Neural cell (in vitro differentiated cells): ENCODE data around the gene FBXO47. TPM values are rescaled to one million over a fixed set of nuclear protein-coding genes. Genes with fewer than 3 reads are reported as not detected.

ENCODE experiments used
- H2AFZ ChIP-seq: fragments of 200-600, 300-800 bp; sonication (generic), shearing (Covaris generic); 2 replicates; pipeline ENCODE4 v1.6.0; 2014; ENCODE audit warnings: low read depth, mild to moderate bottlenecking, antibody characterized with exemption, low read length, moderate library complexity
- H3F3A ChIP-seq: fragments of 200-600 bp; shearing (Covaris generic); 2 replicates; pipeline ENCODE4 v1.6.1; 2016; ENCODE audit warnings: mild to moderate bottlenecking, moderate library complexity, mixed read lengths, antibody characterized with exemption, low read length; ENCODE audit not compliant: insufficient read depth, poor library complexity, severe bottlenecking
- H3K27ac ChIP-seq: fragments of 200-600, 300-800 bp; sonication (generic), shearing (Covaris generic); 2 replicates; pipeline ENCODE4 v1.5.1; 2014; ENCODE audit warnings: mild to moderate bottlenecking, low read length, moderate library complexity
- H3K27me3 ChIP-seq: fragments of 300-800, 200-600 bp; sonication (generic), shearing (Covaris generic); 2 replicates; pipeline ENCODE4 v1.6.0; 2014; ENCODE audit warnings: mild to moderate bottlenecking, low read depth, low read length, moderate library complexity; ENCODE audit not compliant: insufficient read depth
- H3K36me3 ChIP-seq: fragments of 300-800, 200-600 bp; sonication (generic), shearing (Covaris generic); 2 replicates; pipeline ENCODE4 v1.5.1; 2014; ENCODE audit warnings: mild to moderate bottlenecking, antibody characterized with exemption, low read length, moderate library complexity; ENCODE audit not compliant: insufficient read depth
- H3K4me2 ChIP-seq: fragments of 300-800, 200-600 bp; sonication (generic), shearing (Covaris generic); 2 replicates; pipeline ENCODE4 v1.6.0; 2014; ENCODE audit warnings: mild to moderate bottlenecking, low read length
- H3K4me3 ChIP-seq: fragments of 300-800, 200-600 bp; sonication (generic), shearing (Covaris generic); 2 replicates; pipeline ENCODE4 v1.5.1; 2014; ENCODE audit warnings: mild to moderate bottlenecking, low read length, moderate library complexity
- H3K79me2 ChIP-seq: fragments of 200-600 bp; shearing (Covaris generic); replicated peaks from 2 replicates; pipeline ENCODE4 v1.6.0; 2014; ENCODE audit warnings: mild to moderate bottlenecking, low read length, moderate library complexity; ENCODE audit not compliant: insufficient read depth
- H3K9ac ChIP-seq: fragments of 300-800, 200-600 bp; sonication (generic), shearing (Covaris generic); 2 replicates; pipeline ENCODE4 v1.6.1; 2016; ENCODE audit warnings: mild to moderate bottlenecking, low read length, mixed read lengths
- H3K9me2 ChIP-seq: fragments of 200-600 bp; shearing (Covaris generic); 2 replicates; pipeline ENCODE4 v1.6.1; 2016; ENCODE audit warnings: mild to moderate bottlenecking, low read length, mixed read lengths; ENCODE audit not compliant: insufficient read depth
- H3K9me3 ChIP-seq: fragments of 200-600, 300-800 bp; sonication (generic), shearing (Covaris generic); 2 replicates; pipeline ENCODE4 v1.6.1; 2016; ENCODE audit warnings: mild to moderate bottlenecking, mixed run types, low read length, moderate library complexity, mixed read lengths
- H4K20me1 ChIP-seq: fragments of 200-600 bp; shearing (Covaris generic); 2 replicates; pipeline ENCODE4 v1.6.1; 2016; ENCODE audit warnings: mild to moderate bottlenecking, mixed run types; ENCODE audit not compliant: insufficient read depth
- EP300 ChIP-seq: fragments of 450-650 bp; conservative IDR thresholded peaks from 2 replicates; pipeline ENCODE4 v1.6.1; 2014; ENCODE audit warnings: antibody characterized with exemption, mild to moderate bottlenecking, moderate library complexity; ENCODE audit not compliant: poor library complexity, severe bottlenecking
- EZH2 ChIP-seq: fragments of 200-600, 300-800 bp; shearing (Covaris generic), sonication (generic); IDR thresholded peaks from 2 replicates; pipeline ENCODE4 v1.6.1; 2014; ENCODE audit warnings: antibody characterized with exemption, low read length, borderline replicate concordance, mild to moderate bottlenecking; ENCODE audit not compliant: insufficient read depth, poor library complexity, severe bottlenecking
- MXI1 ChIP-seq: fragments of 450-650 bp; conservative IDR thresholded peaks from 2 replicates; pipeline ENCODE4 v1.6.1; 2014; ENCODE audit warnings: antibody characterized with exemption, mild to moderate bottlenecking; ENCODE audit not compliant: poor library complexity, severe bottlenecking
- POLR2AphosphoS5 ChIP-seq: IDR thresholded peaks from 2 replicates; pipeline ENCODE4 v1.6.1; 2012
- RAD21 ChIP-seq: fragments of 450-650 bp; conservative IDR thresholded peaks from 2 replicates; pipeline ENCODE4 v1.6.1; 2014; ENCODE audit warnings: antibody characterized with exemption, mild to moderate bottlenecking, moderate library complexity
- SMC3 ChIP-seq: fragments of 450-650 bp; conservative IDR thresholded peaks from 2 replicates; pipeline ENCODE4 v1.6.1; 2014; ENCODE audit warnings: antibody characterized with exemption, mild to moderate bottlenecking, moderate library complexity; ENCODE audit not compliant: poor library complexity
- TAF1 ChIP-seq: IDR thresholded peaks from 2 replicates; pipeline ENCODE4 v1.6.1; 2012; ENCODE audit warnings: low read depth
- polyA plus RNA-seq: library from polyadenylated mRNA; depleted of rRNA; stranded (reverse); fragments of >200 nt; gene quantifications from 2 replicates; pipeline ENCODE4 v1.2.3, GENCODE V29; 2014
- TF ChIP-seq, protein P1 (sequence below): fragments of 450-650 bp; IDR thresholded peaks from 2 replicates; pipeline ENCODE4 v1.5.1; 2014; ENCODE audit warnings: antibody characterized with exemption, mild to moderate bottlenecking, moderate library complexity; ENCODE audit not compliant: poor library complexity, severe bottlenecking
- TF ChIP-seq, protein P2 (sequence below): IDR thresholded peaks from 2 replicates; pipeline ENCODE4 v1.6.1; 2012; ENCODE audit warnings: borderline replicate concordance

The FBXO47 gene
- polyA plus RNA-seq, 1 donor from 2014 or later, result not detected

DNA sequence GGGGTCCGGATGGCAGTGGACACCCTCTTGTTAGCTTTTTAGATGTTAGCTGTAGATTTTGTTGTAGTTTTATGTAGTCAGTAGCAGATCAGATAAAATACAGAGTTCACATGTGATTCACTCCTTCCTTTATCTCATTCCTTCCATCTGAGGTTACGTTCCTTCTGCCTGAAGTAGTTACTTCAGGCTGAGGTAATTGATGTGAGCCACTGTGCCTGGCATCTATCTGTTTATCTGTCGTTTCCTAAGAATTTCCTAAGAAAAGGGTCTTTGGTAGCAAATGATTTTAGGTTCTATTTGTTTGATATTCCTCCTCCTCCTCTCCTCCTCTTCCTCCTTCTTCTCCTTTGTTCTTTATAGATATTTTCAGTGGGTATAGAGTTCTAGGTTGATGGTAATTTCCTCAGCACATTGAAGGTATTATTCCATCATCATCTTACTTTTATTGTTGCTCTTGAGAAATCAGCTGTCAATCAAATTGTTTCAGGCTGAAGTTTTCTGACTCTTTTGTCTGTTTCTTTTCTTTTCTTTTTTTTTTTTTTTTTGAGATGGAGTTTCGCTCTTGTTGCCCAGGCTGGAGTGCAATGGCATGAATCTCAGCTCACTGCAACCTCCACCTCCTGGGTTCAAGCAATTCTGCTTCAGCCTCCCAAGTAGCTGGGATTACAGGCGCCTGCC lies 29.6 kb upstream of the FBXO47 start:
- Histone ChIP-seq H3F3A (no peaks in the 10 kb centered on the region), H3K4me3 (no peak overlapping the region), H3K27ac (no peak overlapping the region), H3K9me3 (no peaks in the 10 kb centered on the region), H3K9ac (no peak overlapping the region), H3K27me3 (no peaks in the 10 kb centered on the region), H3K79me2 (no peaks in the 10 kb centered on the region), H3K36me3 (no peaks in the 10 kb centered on the region), H4K20me1 (no peaks in the 10 kb centered on the region), H3K4me2 (no peak overlapping the region), H3K9me2 (no peaks in the 10 kb centered on the region), H2AFZ (no peak overlapping the region)
- no peak for TF ChIP-seq EZH2
- TF ChIP-seq MXI1, result no peak
- TF ChIP-seq, protein P1, sequence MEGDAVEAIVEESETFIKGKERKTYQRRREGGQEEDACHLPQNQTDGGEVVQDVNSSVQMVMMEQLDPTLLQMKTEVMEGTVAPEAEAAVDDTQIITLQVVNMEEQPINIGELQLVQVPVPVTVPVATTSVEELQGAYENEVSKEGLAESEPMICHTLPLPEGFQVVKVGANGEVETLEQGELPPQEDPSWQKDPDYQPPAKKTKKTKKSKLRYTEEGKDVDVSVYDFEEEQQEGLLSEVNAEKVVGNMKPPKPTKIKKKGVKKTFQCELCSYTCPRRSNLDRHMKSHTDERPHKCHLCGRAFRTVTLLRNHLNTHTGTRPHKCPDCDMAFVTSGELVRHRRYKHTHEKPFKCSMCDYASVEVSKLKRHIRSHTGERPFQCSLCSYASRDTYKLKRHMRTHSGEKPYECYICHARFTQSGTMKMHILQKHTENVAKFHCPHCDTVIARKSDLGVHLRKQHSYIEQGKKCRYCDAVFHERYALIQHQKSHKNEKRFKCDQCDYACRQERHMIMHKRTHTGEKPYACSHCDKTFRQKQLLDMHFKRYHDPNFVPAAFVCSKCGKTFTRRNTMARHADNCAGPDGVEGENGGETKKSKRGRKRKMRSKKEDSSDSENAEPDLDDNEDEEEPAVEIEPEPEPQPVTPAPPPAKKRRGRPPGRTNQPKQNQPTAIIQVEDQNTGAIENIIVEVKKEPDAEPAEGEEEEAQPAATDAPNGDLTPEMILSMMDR, result no peak
- no peak for TF ChIP-seq POLR2AphosphoS5
- TF ChIP-seq RAD21, result no peak
- no peak for TF ChIP-seq EP300
- TF ChIP-seq, protein P2, sequence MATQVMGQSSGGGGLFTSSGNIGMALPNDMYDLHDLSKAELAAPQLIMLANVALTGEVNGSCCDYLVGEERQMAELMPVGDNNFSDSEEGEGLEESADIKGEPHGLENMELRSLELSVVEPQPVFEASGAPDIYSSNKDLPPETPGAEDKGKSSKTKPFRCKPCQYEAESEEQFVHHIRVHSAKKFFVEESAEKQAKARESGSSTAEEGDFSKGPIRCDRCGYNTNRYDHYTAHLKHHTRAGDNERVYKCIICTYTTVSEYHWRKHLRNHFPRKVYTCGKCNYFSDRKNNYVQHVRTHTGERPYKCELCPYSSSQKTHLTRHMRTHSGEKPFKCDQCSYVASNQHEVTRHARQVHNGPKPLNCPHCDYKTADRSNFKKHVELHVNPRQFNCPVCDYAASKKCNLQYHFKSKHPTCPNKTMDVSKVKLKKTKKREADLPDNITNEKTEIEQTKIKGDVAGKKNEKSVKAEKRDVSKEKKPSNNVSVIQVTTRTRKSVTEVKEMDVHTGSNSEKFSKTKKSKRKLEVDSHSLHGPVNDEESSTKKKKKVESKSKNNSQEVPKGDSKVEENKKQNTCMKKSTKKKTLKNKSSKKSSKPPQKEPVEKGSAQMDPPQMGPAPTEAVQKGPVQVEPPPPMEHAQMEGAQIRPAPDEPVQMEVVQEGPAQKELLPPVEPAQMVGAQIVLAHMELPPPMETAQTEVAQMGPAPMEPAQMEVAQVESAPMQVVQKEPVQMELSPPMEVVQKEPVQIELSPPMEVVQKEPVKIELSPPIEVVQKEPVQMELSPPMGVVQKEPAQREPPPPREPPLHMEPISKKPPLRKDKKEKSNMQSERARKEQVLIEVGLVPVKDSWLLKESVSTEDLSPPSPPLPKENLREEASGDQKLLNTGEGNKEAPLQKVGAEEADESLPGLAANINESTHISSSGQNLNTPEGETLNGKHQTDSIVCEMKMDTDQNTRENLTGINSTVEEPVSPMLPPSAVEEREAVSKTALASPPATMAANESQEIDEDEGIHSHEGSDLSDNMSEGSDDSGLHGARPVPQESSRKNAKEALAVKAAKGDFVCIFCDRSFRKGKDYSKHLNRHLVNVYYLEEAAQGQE, result no peak
- no peak for TF ChIP-seq TAF1
- no peak for TF ChIP-seq SMC3

DNA sequence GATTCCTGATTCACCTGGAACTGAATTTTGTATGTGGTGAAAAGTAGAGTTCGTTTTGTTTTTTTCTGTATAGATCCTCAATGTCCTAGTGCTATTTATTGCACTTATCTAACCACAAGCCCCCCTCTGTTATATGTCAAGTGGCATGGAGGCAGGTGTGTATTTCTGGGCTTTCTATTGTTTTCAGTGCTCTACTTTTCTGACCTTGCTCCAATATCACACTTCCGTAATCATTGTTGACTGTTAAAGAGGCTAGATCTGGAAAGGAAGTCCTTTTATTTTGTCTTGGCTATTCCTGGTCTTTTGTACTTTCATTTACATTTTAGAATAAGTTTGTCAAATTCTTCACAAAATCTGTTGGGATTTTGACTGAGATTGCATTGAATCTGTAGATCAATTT lies 26.8 kb upstream of the FBXO47 start:
- no peaks in the 10 kb centered on the region for H3K27me3 ChIP-seq
- H3K4me3 ChIP-seq, result no peak overlapping the region
- H3K9me3 ChIP-seq, result no peaks in the 10 kb centered on the region
- TF ChIP-seq POLR2AphosphoS5, result no peak
- TF ChIP-seq SMC3, result no peak
- TF ChIP-seq TAF1, result no peak
- TF ChIP-seq MXI1, result no peak
- TF ChIP-seq, protein P2, result no peak
- no peak for TF ChIP-seq EZH2
- no peak for TF ChIP-seq RAD21
- TF ChIP-seq, protein P1, result no peak
- no peak for TF ChIP-seq EP300
- H3K9ac ChIP-seq, result no peak overlapping the region
- no peaks in the 10 kb centered on the region for H3K9me2 ChIP-seq
- H2AFZ ChIP-seq, result no peak overlapping the region
- H3K4me2 ChIP-seq, result no peak overlapping the region
- no peak overlapping the region for H3K27ac ChIP-seq
- no peaks in the 10 kb centered on the region for H3F3A ChIP-seq
- no peaks in the 10 kb centered on the region for H3K36me3 ChIP-seq
- H4K20me1 ChIP-seq, result no peaks in the 10 kb centered on the region
- H3K79me2 ChIP-seq, result no peaks in the 10 kb centered on the region
